ENCODE data around the gene KRT86. TPM values are rescaled to one million over a fixed set of nuclear protein-coding genes. Genes with fewer than 3 reads are reported as not detected.

The KRT86 gene
- total RNA-seq: under 1 TPM in 1 of 2 experiments, not detected in 1; 0.18 TPM

GRCh38 chr12:52274521-52275120 is at the start of gene KRT86:
Gene KRT86, plus strand, starts transcription at chr12:52274645. Its CDS starts 27,272 bp downstream, at chr12:52301917.

GRCh38 chr12:52232674-52233461 is 41.6 kb upstream of the KRT86 start, which contains the start of gene KRT7:
Gene KRT7, plus strand, starts transcription at chr12:52233243. Its CDS starts 54 bp downstream, at chr12:52233297.

GRCh38 chr12:52291267-52291935 is 17.0 kb downstream of the KRT86 start, which contains the start of gene KRT81:
Gene KRT81, minus strand, starts transcription at chr12:52291534. Its CDS starts 69 bp downstream, at chr12:52291465.

DNA sequence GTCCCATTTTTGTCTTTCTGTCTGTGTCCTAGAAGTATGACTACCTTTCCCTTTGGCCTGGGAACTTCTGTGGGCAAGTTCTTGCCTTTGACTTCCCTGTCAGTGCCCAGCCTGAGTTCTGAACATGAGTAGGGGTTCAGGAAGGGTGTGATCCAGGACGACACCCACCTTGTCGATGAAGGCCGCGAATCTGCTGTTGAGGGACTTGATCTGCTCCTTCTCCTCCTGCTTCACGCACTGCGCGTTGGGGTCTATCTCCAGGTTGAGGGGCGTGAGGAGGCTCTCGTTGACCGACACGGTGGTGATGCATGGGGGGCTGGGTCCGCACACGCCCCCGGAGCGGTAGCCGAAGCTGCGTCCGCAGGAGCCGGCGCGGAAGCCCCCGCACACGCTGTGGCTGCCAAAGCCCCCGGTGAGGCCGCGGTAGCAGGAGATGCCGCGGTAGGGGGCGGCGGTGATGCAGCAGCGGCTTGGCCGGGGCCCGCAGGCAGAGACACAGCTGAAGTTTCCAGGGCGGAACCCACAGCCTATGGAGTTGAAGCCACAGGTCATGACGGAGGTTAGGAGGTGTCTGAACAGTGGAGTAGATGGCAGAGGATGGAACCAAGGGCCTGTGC is 46.4 kb downstream of the KRT86 start, which contains the start of gene KRT83:
Gene KRT83, minus strand, starts transcription at position 615 of the 617 bp plus-strand sequence. Its CDS starts 63 bp downstream, at position 552.

Other genes with a start within 250 kb of the KRT86 start
- gene NR4A1, start 223.2 kb upstream of the KRT86 start, total RNA-seq: 1 to 10 TPM; 4.9 to 7.0 TPM
- gene ATG101, start 204.7 kb upstream of the KRT86 start, total RNA-seq: 10 to 100 TPM; 26.3 to 32.0 TPM
- gene SMIM41, start 194.9 kb upstream of the KRT86 start, total RNA-seq: under 1 TPM in 1 of 2 experiments, not detected in 1; 0.15 TPM
- gene KRT80, start 82.6 kb upstream of the KRT86 start, total RNA-seq: not detected
- 1 to 10 TPM; 4.6 to 6.3 TPM for gene KRT7, start 41.4 kb upstream of the KRT86 start, total RNA-seq
- not detected for gene KRT81, start 16.9 kb downstream of the KRT86 start, total RNA-seq
- gene KRT83, start 46.8 kb downstream of the KRT86 start, total RNA-seq: not detected
- not detected for gene KRT85, start 92.8 kb downstream of the KRT86 start, total RNA-seq
- not detected for gene KRT84, start 111.0 kb downstream of the KRT86 start, total RNA-seq
- gene KRT82, start 131.7 kb downstream of the KRT86 start, total RNA-seq: not detected
- gene KRT75, start 159.7 kb downstream of the KRT86 start, total RNA-seq: not detected
- gene KRT6B, start 177.5 kb downstream of the KRT86 start, total RNA-seq: not detected
- not detected for gene KRT6C, start 199.2 kb downstream of the KRT86 start, total RNA-seq
- gene KRT6A, start 218.6 kb downstream of the KRT86 start, total RNA-seq: not detected
- not detected for gene KRT5, start 245.7 kb downstream of the KRT86 start, total RNA-seq

All from activated naive CD4-positive, alpha-beta T cell treated with anti-CD3 and anti-CD28 coated beads, Interleukin-2, amount 10 ng/mL, durations not matched to agents 5 hours and 36 hours (primary cell).